Liver (tissue), 9 donors: ENCODE data around the gene CHDH. TPM values are rescaled to one million over a fixed set of nuclear protein-coding genes. Genes with fewer than 3 reads are reported as not detected.

Experiments used
- DNase-seq: peaks from one replicate; pipeline ENCODE4 v3.0.0-alpha.2; 2017; ENCODE audit warnings: low spot score
- H3K27ac ChIP-seq, 2 donors: one replicate each; pipeline ENCODE4 v1.7.0; 2013; ENCODE audit warnings: inconsistent platforms in 2 of 2, low read length in 2 of 2, control low read depth in 1 of 2, low read depth in 1 of 2, mild to moderate bottlenecking in 1 of 2
- H3K27me3 ChIP-seq, 4 donors: one replicate each; pipeline versions ENCODE4 v1.6.1 to v1.7.0; 2013; ENCODE audit warnings: low read length in 3 of 4, inconsistent platforms in 1 of 4, mild to moderate bottlenecking in 1 of 4, moderate library complexity in 1 of 4; ENCODE audit not compliant: control insufficient read depth in 4 of 4, insufficient read depth in 4 of 4
- H3K36me3 ChIP-seq, 4 donors: one replicate each; pipeline versions ENCODE4 v1.6.1 to v1.7.0; 2013; ENCODE audit warnings: low read length in 3 of 4, mild to moderate bottlenecking in 3 of 4, low read depth in 1 of 4, moderate library complexity in 1 of 4; ENCODE audit not compliant: control insufficient read depth in 4 of 4, insufficient read depth in 3 of 4
- H3K4me1 ChIP-seq, 4 donors: one replicate each; pipeline versions ENCODE4 v1.6.1 to v1.7.0; 2013; ENCODE audit warnings: low read length in 3 of 4, mild to moderate bottlenecking in 3 of 4, moderate library complexity in 1 of 4; ENCODE audit not compliant: control insufficient read depth in 4 of 4, insufficient read depth in 4 of 4
- H3K4me3 ChIP-seq, 3 donors: one replicate each; pipeline versions ENCODE4 v1.6.1 to v1.7.0; 2013; ENCODE audit warnings: low read length in 3 of 3, control low read depth in 1 of 3, low read depth in 1 of 3, mild to moderate bottlenecking in 1 of 3
- H3K9ac ChIP-seq, 2 donors: one replicate each; pipeline ENCODE4 v1.7.0; 2013; ENCODE audit warnings: low read length in 2 of 2, mild to moderate bottlenecking in 2 of 2, moderate library complexity in 2 of 2, control low read depth in 1 of 2, low read depth in 1 of 2
- H3K9me3 ChIP-seq, 4 donors: one replicate each; pipeline versions ENCODE4 v1.6.1 to v1.7.0; 2013; ENCODE audit warnings: low read length in 3 of 4; ENCODE audit not compliant: control insufficient read depth in 4 of 4
- ATF3 ChIP-seq: IDR thresholded peaks from 2 replicates; pipeline ENCODE4 v1.6.1; 2016; ENCODE audit warnings: antibody characterized with exemption
- EGR1 ChIP-seq, 2 donors: IDR thresholded peaks; 2 replicates each; pipeline ENCODE4 v1.6.1; 2016 to 2018; ENCODE audit warnings: antibody characterized with exemption in 2 of 2, low read depth in 2 of 2
- FOXA1 ChIP-seq: IDR thresholded peaks from 2 replicates; pipeline ENCODE4 v1.6.1; 2016; ENCODE audit warnings: antibody characterized with exemption
- HNF4A ChIP-seq, 2 donors: conservative IDR thresholded peaks; 2 replicates each; pipeline ENCODE4 v1.6.1; 2016; ENCODE audit warnings: antibody characterized with exemption in 2 of 2, mild to moderate bottlenecking in 2 of 2
- HNF4G ChIP-seq: IDR thresholded peaks from 2 replicates; pipeline ENCODE4 v1.6.1; 2016; ENCODE audit warnings: antibody characterized with exemption
- JUND ChIP-seq, 2 donors: IDR thresholded peaks; 2 replicates each; pipeline ENCODE4 v1.6.1; 2016; ENCODE audit warnings: antibody characterized with exemption in 2 of 2
- MAX ChIP-seq: IDR thresholded peaks from 2 replicates; pipeline ENCODE4 v1.6.1; 2016; ENCODE audit warnings: antibody characterized with exemption
- RXRA ChIP-seq, 2 donors: IDR thresholded peaks; 2 replicates each; pipeline ENCODE4 v1.6.1; 2017 to 2018; ENCODE audit warnings: antibody characterized with exemption in 2 of 2, mild to moderate bottlenecking in 1 of 2
- TAF1 ChIP-seq: conservative IDR thresholded peaks from 2 replicates; pipeline ENCODE4 v1.6.1; 2016; ENCODE audit warnings: antibody characterized with exemption, mild to moderate bottlenecking
- whole genome bisulfite sequencing: extraction: QIAGEN DNeasy Blood & Tissue Kit; methylation state at CpG from one replicate; pipeline ENCODE4 v1.1.7; 2013; 5-methylcytosine and 5-hydroxymethylcytosine counted together
- polyA plus RNA-seq, 2 donors: library from polyadenylated mRNA; stranded (reverse) in 1 of 2; unstranded in 1 of 2; fragments of 200-250 nt in 1 of 2; fragments of >200 nt in 1 of 2; fragmentation: Nextera tagmentation in 1 of 2; extraction: Ambion mirVana in 1 of 2; gene quantifications; one replicate each; pipeline versions ENCODE4 v1.2.1 to v1.2.3, GENCODE V29; 2013 to 2015
- total RNA-seq, 2 donors: library from RNA; depleted of rRNA; stranded (reverse); fragments of >200 nt; gene quantifications; one replicate each; pipeline ENCODE4 v1.2.3, GENCODE V29; 2014
- donor health status: healthy.
- donor health status: healthy.
- donor health status: healthy.
- donor health status: healthy.
- donor health status: healthy.

CHDH gene
- total and polyA plus RNA-seq, 4 donors: 9.1 to 34.0 (median 21.2) TPM

- Histone ChIP-seq H3K36me3 (no peaks in the 10 kb centered on the region), H3K9ac (no peak overlapping the region), H3K4me1 (peaks cover 0 to 6% (median 2%) of the 10 kb centered on the region in 4 donors), H3K4me3 (no peak overlapping the region), H3K27ac (no peak overlapping the region), H3K27me3 (no peaks in the 10 kb centered on the region), H3K9me3 (no peaks in the 10 kb centered on the region)
- no peak for TF ChIP-seq EGR1 (IDR thresholded peaks at IDR 0.05; ENCODE audit: low read depth in 2 of 2)
- TF ChIP-seq MAX: no peak
- TF ChIP-seq TAF1: no peak
- TF ChIP-seq HNF4A (conservative IDR thresholded peaks at IDR 0.05): no peak
- 84% methylated on average over 14 of the region's 14 CpGs for WGBS
- no peak for DNase-seq
These were observed 41.3 kb downstream of the CHDH start for GRCh38 chr3:53804697-53805462.

GRCh38 chr3:53803816-53804695, 42.2 kb downstream of the CHDH start:
- Histone ChIP-seq H3K36me3 (no peaks in the 10 kb centered on the region), H3K9me3 (no peaks in the 10 kb centered on the region), H3K27ac (no peak overlapping the region), H3K9ac (no peak overlapping the region), H3K27me3 (no peaks in the 10 kb centered on the region), H3K4me1 (peaks cover 0 to 6% (median 2%) of the 10 kb centered on the region in 4 donors), H3K4me3 (no peak overlapping the region)
- no peak for DNase-seq
- TF ChIP-seq EGR1 (IDR thresholded peaks at IDR 0.05; ENCODE audit: low read depth in 2 of 2): no peak
- WGBS: 86% methylated on average over 20 of the region's 20 CpGs

GRCh38 chr3:53803124-53803815, 42.9 kb downstream of the CHDH start:
- TF ChIP-seq TAF1 (no peak), JUND (IDR thresholded peaks at IDR 0.05) (no peak), HNF4G (no peak), EGR1 (IDR thresholded peaks at IDR 0.05; ENCODE audit: low read depth in 2 of 2) (no peak), ATF3 (no peak), RXRA (IDR thresholded peaks at IDR 0.05) (no peak), FOXA1 (no peak)
- H3K4me3 ChIP-seq: no peak overlapping the region
- DNase-seq: no peak
- no peaks in the 10 kb centered on the region for H3K27me3 ChIP-seq
- WGBS: 93% methylated on average over 18 of the region's 18 CpGs
- no peak overlapping the region for H3K27ac ChIP-seq
- no peak overlapping the region for H3K9ac ChIP-seq
- H3K36me3 ChIP-seq: no peaks in the 10 kb centered on the region
- H3K9me3 ChIP-seq: no peaks in the 10 kb centered on the region
- peaks cover 0 to 6% (median 2%) of the 10 kb centered on the region in 4 donors for H3K4me1 ChIP-seq
